ENCODE data around the gene TRIM58. TPM values are rescaled to one million over a fixed set of nuclear protein-coding genes. Genes with fewer than 3 reads are reported as not detected.

TRIM58 gene, protein sequence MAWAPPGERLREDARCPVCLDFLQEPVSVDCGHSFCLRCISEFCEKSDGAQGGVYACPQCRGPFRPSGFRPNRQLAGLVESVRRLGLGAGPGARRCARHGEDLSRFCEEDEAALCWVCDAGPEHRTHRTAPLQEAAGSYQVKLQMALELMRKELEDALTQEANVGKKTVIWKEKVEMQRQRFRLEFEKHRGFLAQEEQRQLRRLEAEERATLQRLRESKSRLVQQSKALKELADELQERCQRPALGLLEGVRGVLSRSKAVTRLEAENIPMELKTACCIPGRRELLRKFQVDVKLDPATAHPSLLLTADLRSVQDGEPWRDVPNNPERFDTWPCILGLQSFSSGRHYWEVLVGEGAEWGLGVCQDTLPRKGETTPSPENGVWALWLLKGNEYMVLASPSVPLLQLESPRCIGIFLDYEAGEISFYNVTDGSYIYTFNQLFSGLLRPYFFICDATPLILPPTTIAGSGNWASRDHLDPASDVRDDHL
- 0.30 TPM in 1 of 2 replicates, not detected in the other for total RNA-seq (ENCODE audit: low replicate concordance)

DNA sequence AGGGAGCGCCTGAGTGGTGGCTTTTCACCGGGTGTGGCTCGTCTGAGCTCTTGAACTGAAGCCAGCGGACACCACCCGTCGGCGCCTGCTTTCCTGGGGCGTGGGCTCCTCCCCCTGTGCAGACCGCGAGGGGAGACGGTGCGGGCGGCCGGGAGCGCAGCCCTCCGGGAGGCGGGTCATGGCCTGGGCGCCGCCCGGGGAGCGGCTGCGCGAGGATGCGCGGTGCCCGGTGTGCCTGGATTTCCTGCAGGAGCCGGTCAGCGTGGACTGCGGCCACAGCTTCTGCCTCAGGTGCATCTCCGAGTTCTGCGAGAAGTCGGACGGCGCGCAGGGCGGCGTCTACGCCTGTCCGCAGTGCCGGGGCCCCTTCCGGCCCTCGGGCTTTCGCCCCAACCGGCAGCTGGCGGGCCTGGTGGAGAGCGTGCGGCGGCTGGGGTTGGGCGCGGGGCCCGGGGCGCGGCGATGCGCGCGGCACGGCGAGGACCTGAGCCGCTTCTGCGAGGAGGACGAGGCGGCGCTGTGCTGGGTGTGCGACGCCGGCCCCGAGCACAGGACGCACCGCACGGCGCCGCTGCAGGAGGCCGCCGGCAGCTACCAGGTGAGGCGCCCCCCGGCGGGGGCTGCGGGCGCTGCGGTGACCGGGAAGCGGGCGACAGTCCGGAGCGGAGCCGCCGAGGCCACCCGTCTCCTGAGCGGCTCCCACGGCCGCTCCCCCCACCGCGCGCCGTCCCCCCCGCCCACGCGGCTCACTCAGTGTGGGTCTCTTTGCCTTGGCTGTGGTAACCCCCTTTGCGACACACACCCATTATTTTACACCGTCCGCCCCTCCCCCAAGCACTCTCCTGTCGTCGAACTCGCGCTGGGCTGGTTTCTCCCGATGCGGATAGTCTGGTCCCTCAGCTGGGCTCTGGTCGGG, at the start of gene TRIM58:
TSS of gene TRIM58 (plus strand) at position 119 of the 916 bp plus-strand sequence. CDS start at position 179, 60 bp downstream.

DNA sequence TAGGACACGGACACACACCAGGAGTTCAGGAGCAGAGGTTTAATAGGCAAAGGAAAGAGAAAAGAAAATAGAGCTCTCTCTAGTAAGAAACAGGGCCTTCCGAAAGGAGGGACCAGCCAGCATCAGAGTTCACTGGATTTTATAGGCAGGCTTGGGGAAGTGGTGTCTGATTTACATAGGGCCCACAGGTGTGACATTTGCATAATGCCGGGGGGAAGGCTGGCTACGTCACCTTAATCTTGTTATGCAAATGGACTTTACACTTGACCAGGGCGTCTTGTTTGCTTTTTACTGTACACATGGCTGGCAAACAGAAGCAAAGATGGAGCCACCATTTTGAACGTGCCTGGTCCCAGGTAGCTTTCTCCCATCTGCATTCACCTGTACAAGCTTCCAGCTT, 33.0 kb upstream of the TRIM58 start, which contains the start of gene OR14A16:
TSS of gene OR14A16 (minus strand) at position 97 of the 400 bp plus-strand sequence. CDS start 8,390 bp downstream, outside the sequence.

DNA sequence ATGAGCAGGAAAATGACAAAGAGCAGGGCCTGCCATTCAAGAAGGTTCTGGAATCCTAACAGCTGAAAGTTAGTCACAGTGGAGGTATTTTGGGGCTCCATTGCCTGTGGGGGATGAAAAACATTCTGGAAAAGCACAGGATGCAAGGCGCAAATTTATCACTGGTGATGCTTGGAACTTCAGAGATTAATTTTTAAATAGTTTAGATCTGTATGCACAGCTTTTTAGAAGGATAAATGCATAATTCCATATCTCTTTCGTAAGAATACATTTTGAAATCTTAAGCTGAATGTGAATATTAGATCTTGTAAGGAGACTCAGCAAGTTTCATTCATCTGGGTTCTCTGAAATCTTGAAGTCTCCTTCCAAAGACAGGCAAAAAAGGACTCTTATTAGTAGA, 15.2 kb upstream of the TRIM58 start, which contains the start of gene OR11L1:
TSS of gene OR11L1 (minus strand) at position 101 of the 400 bp plus-strand sequence. CDS start at position 101, 0 bp downstream.

DNA sequence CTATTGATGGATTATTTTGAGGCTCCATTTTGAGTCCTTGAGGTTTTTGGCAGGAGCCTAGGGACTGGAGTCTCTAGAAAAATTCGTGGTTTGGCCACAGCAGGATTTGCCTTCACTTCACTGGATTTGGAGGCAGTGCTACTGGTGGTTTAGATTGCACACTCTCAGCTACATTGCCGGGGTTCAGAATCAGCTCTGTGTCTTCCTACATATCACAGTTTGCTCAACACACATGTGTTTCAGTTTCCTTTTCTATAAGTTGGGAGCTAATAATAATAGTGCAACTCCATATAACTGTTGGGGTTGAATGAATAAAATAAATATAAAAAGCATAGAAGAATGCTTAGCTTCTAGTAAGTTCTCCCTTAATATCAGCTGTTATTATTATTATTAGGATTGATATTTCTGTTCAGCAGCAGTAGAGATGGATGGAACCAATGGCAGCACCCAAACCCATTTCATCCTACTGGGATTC, 38.2 kb downstream of the TRIM58 start, which contains the start of gene OR2W3:
TSS of gene OR2W3 (plus strand) at position 425 of the 475 bp plus-strand sequence. CDS start at position 425, 0 bp downstream.

DNA sequence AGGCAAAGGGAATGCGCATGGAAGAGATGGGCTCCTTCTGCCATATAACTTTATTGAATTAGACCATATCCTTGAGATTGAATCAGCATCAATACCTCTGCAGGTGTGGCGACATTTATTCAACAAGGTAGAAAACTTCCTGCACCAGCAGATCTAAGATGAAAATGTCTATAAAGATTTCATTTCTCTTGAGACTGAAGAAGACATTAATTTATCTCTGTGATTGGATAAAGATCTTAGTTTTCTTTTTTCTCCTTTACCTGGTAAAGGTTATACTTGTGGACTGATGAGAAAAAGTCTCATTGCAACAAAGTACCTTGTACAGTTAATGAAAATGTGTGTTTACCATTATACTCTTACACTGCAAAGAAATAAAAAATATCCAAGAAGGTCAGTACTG, 63.0 kb downstream of the TRIM58 start, which contains the start of gene OR2T8:
TSS of gene OR2T8 (plus strand) at position 301 of the 400 bp plus-strand sequence. CDS start 766 bp downstream, outside the sequence.

DNA sequence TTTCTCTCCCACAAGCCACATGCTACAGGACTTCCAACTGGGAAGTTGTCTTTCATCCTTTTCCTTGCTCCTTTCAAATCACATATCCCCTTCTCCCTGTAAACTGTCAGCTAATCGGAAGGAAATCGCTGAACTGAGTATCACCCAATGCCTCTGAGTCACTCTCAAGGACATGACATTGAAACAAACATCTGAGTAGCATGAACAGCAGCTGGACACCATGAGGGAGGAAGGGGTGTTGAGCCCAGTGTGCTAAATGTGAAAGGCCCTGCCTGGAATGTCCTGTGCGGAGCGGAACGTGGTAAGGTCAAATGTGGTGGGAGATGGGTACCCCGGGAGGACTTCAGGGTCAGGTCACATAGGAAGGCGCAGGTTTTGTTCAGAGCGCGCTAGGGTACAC, 67.9 kb downstream of the TRIM58 start, which contains the start of gene OR2AJ1:
TSS of gene OR2AJ1 (plus strand) at position 22 of the 400 bp plus-strand sequence. CDS start 8,880 bp downstream, outside the sequence.

Other genes with a start within 250 kb of the TRIM58 start
- gene OR13G1, start 177.4 kb upstream of the TRIM58 start, total RNA-seq (ENCODE audit: low replicate concordance) = not detected in 2 replicates
- gene OR6F1, start 140.5 kb upstream of the TRIM58 start, total RNA-seq (ENCODE audit: low replicate concordance) = not detected in 2 replicates
- gene OR14K1, start 118.6 kb upstream of the TRIM58 start, total RNA-seq (ENCODE audit: low replicate concordance) = not detected in 2 replicates
- gene OR14A2, start 109.0 kb upstream of the TRIM58 start, total RNA-seq (ENCODE audit: low replicate concordance) = not detected in 2 replicates
- not detected in 2 replicates for gene OR1C1, start 96.6 kb upstream of the TRIM58 start, total RNA-seq (ENCODE audit: low replicate concordance)
- not detected in 2 replicates for gene OR14A16, start 33.1 kb upstream of the TRIM58 start, total RNA-seq (ENCODE audit: low replicate concordance)
- gene OR11L1, start 15.3 kb upstream of the TRIM58 start, total RNA-seq (ENCODE audit: low replicate concordance) = not detected in 2 replicates
- not detected in 2 replicates for gene OR2W3, start 38.4 kb downstream of the TRIM58 start, total RNA-seq (ENCODE audit: low replicate concordance)
- not detected in 2 replicates for gene OR2T8, start 63.1 kb downstream of the TRIM58 start, total RNA-seq (ENCODE audit: low replicate concordance)
- not detected in 2 replicates for gene OR2AJ1, start 67.7 kb downstream of the TRIM58 start, total RNA-seq (ENCODE audit: low replicate concordance)
- gene OR2L8, start 91.7 kb downstream of the TRIM58 start, total RNA-seq (ENCODE audit: low replicate concordance) = not detected in 2 replicates
- not detected in 2 replicates for gene OR2AK2, start 108.0 kb downstream of the TRIM58 start, total RNA-seq (ENCODE audit: low replicate concordance)
- not detected in 2 replicates for gene OR2L5, start 156.5 kb downstream of the TRIM58 start, total RNA-seq (ENCODE audit: low replicate concordance)
- not detected in 2 replicates for gene OR2L2, start 172.9 kb downstream of the TRIM58 start, total RNA-seq (ENCODE audit: low replicate concordance)
- not detected in 2 replicates for gene OR2L3, start 189.6 kb downstream of the TRIM58 start, total RNA-seq (ENCODE audit: low replicate concordance)
- gene OR2L13, start 238.0 kb downstream of the TRIM58 start, total RNA-seq (ENCODE audit: low replicate concordance) = not detected in 2 replicates